GM12878 (cell line): ENCODE data around the gene ITIH5. TPM values are rescaled to one million over a fixed set of nuclear protein-coding genes. Genes with fewer than 3 reads are reported as not detected.

Experiments used
- ATAC-seq: fragments of 200-7000 bp; cut with Tn5 transposase; 3 replicates; pipeline ENCODE4 v1.9.1; 2020; ENCODE audit warnings: mild to moderate bottlenecking, moderate library complexity
- BruUV-seq: library from RNA; stranded (reverse); fragments of 400-500 nt; replicated peaks from 2 replicates; lab custom pipeline; 2021; lab: Mats Ljungman, UMichigan
- CTCF ChIA-PET: fragments of 300-600 bp; sonication (Branson Sonifier 250); formaldehyde crosslinking; extraction: SDS; loops from one replicate; lab custom pipeline; 2021; ENCODE audit warnings: inconsistent platforms; lab: Yijun Ruan, JAX
- POLR2A ChIA-PET: fragments of 350-600 bp; formaldehyde crosslinking; extraction: SDS; loops from one replicate; lab custom pipeline; 2021; ENCODE audit warnings: inconsistent platforms; lab: Charles Lee
- RAD21 ChIA-PET: fragments of 300-600 bp; sonication (Branson Sonifier 250); formaldehyde crosslinking; loops from one replicate; lab custom pipeline; 2023; ENCODE audit warnings: antibody characterized with exemption; ENCODE audit not compliant: unreplicated experiment; lab: Charles Lee
- SMC1A ChIA-PET: fragments of 300-600 bp; sonication (Branson Sonifier 250); formaldehyde crosslinking; loops from one replicate; lab custom pipeline; 2023; ENCODE audit not compliant: unreplicated experiment, uncharacterized antibody; lab: Charles Lee
- DNase-seq: peaks from one replicate; pipeline ENCODE4 v3.0.0-alpha.2; 2011; ENCODE audit warnings: low read depth, low spot score
- FAIRE-seq: peaks from 3 replicates; lab custom pipeline; 2011; peaks lifted over from hg19 to GRCh38; lab: Jason Lieb, UNC
- H2AFZ ChIP-seq: 2 replicates; pipeline ENCODE4 v1.6.0; 2011; ENCODE audit warnings: low read depth, low read length, control low read depth; ENCODE audit not compliant: control insufficient read depth
- H3K27ac ChIP-seq: 2 replicates; pipeline ENCODE4 v1.5.1; 2011; ENCODE audit warnings: control low read depth; ENCODE audit not compliant: control insufficient read depth, insufficient read depth
- H3K27me3 ChIP-seq, 2 experiments: replicated peaks in 1 of 2; 2 replicates each; pipeline versions ENCODE4 v1.6.0 to v1.6.1; 2011; ENCODE audit warnings: low read length in 1 of 2; ENCODE audit not compliant: control insufficient read depth in 2 of 2, insufficient read depth in 2 of 2
- H3K36me3 ChIP-seq, 2 experiments: 2 replicates each; pipeline ENCODE4 v1.5.1; 2011; ENCODE audit warnings: low read length in 1 of 2; ENCODE audit not compliant: control insufficient read depth in 2 of 2, insufficient read depth in 2 of 2
- H3K4me1 ChIP-seq: 2 replicates; pipeline ENCODE4 v1.6.1; 2011; ENCODE audit warnings: mild to moderate bottlenecking, low read length, moderate library complexity, mixed read lengths; ENCODE audit not compliant: control insufficient read depth, insufficient read depth
- H3K4me2 ChIP-seq: 2 replicates; pipeline ENCODE4 v1.6.0; 2011; ENCODE audit warnings: control low read depth; ENCODE audit not compliant: control insufficient read depth, insufficient read depth
- H3K4me3 ChIP-seq: fragments of 200-600 bp; sonication (generic); 2 replicates; pipeline ENCODE4 v1.5.1; 2016
- H3K79me2 ChIP-seq: 2 replicates; pipeline ENCODE4 v1.6.0; 2011; ENCODE audit warnings: low read length; ENCODE audit not compliant: control insufficient read depth, insufficient read depth
- H3K9ac ChIP-seq: 2 replicates; pipeline ENCODE4 v1.8.0; 2011; ENCODE audit warnings: low read length, control low read depth, mixed read lengths; ENCODE audit not compliant: control insufficient read depth, insufficient read depth
- H3K9me3 ChIP-seq: replicated peaks from 3 replicates; pipeline ENCODE4 v1.5.1; 2011; ENCODE audit warnings: mild to moderate bottlenecking, low read length; ENCODE audit not compliant: control insufficient read depth, insufficient read depth
- H4K20me1 ChIP-seq: 2 replicates; pipeline ENCODE4 v1.6.0; 2011; ENCODE audit not compliant: control insufficient read depth, insufficient read depth
- BHLHE40 ChIP-seq, 2 experiments: fragments of 450-650 bp in 1 of 2; IDR thresholded peaks; 2 replicates each; pipeline ENCODE4 v1.6.1; 2011 to 2017; ENCODE audit warnings: low read depth in 2 of 2, borderline replicate concordance in 1 of 2, improper control_type of control experiment in 1 of 2, low read length in 1 of 2, mild to moderate bottlenecking in 1 of 2
- CBX3 ChIP-seq: fragments of 200-600 bp; sonication (generic); IDR thresholded peaks from 2 replicates; pipeline ENCODE4 v1.6.1; 2016; ENCODE audit warnings: low read depth, borderline replicate concordance
- CBX5 ChIP-seq: sonication (generic); IDR thresholded peaks from 2 replicates; pipeline ENCODE4 v1.6.1; 2016; ENCODE audit warnings: low read depth, moderate library complexity, mild to moderate bottlenecking, inconsistent platforms
- EGR1 ChIP-seq, 2 experiments: IDR thresholded peaks; 1 replicate in 1 of 2; 2 replicates in 1 of 2; pipeline ENCODE4 v1.6.1; 2011 to 2012; ENCODE audit warnings: low read depth in 2 of 2, low read length in 2 of 2, borderline replicate concordance in 1 of 2, mild to moderate bottlenecking in 1 of 2, moderate library complexity in 1 of 2
- EP300 ChIP-seq, 2 experiments: fragments of 150-350 bp in 1 of 2; IDR thresholded peaks; 2 replicates each; pipeline ENCODE4 v1.6.1; 2011 to 2012; ENCODE audit warnings: low read depth in 2 of 2, low read length in 2 of 2, borderline replicate concordance in 1 of 2, improper control_type of control experiment in 1 of 2, inconsistent platforms in 1 of 2; ENCODE audit not compliant: control insufficient read depth in 1 of 2
- ESRRA ChIP-seq: IDR thresholded peaks from 2 replicates; pipeline ENCODE4 v1.6.1; 2012; ENCODE audit warnings: mild to moderate bottlenecking, low read length, improper control_type of control experiment
- GABPA ChIP-seq: IDR thresholded peaks from 2 replicates; pipeline ENCODE4 v1.6.1; 2014; ENCODE audit warnings: antibody characterized with exemption, low read depth, mild to moderate bottlenecking, inconsistent platforms
- HCFC1 ChIP-seq: fragments of 150-350 bp; IDR thresholded peaks from 2 replicates; pipeline ENCODE4 v1.6.1; 2014; ENCODE audit warnings: low read length
- HDAC6 ChIP-seq: fragments of 200-600 bp; sonication (generic); IDR thresholded peaks from one replicate; pipeline ENCODE4 v1.8.0; 2017; ENCODE audit warnings: antibody characterized with exemption; ENCODE audit not compliant: unreplicated experiment
- MYC ChIP-seq: IDR thresholded peaks from 2 replicates; pipeline ENCODE4 v1.6.1; 2011; ENCODE audit warnings: mild to moderate bottlenecking, low read length, moderate library complexity, inconsistent platforms; ENCODE audit not compliant: insufficient read depth, insufficient replicate concordance, insufficient read length, severe bottlenecking
- RCOR1 ChIP-seq: conservative IDR thresholded peaks from 2 replicates; pipeline ENCODE4 v1.6.1; 2012; ENCODE audit warnings: low read depth, low read length, improper control_type of control experiment
- SUZ12 ChIP-seq: fragments of 200-600 bp; sonication (generic); IDR thresholded peaks from one replicate; pipeline ENCODE4 v1.6.1; 2018; ENCODE audit warnings: antibody characterized with exemption, mild to moderate bottlenecking; ENCODE audit not compliant: unreplicated experiment
- ZNF622 ChIP-seq: fragments of 450-650 bp; IDR thresholded peaks from 2 replicates; pipeline ENCODE4 v1.6.1; 2017; ENCODE audit warnings: mild to moderate bottlenecking, inconsistent platforms
- WGBS: methylation state at CpG from one replicate; pipeline ENCODE4 v1.1.6; 2016; ENCODE audit warnings: low lambda C conversion rate; ENCODE audit not compliant: insufficient replicate concordance, insufficient coverage; ENCODE audit errors: missing lambda C conversion rate; 5-methylcytosine and 5-hydroxymethylcytosine counted together
- in situ Hi-C: fragments of 300-500 bp; cut with MboI; formaldehyde crosslinking; loops from 9 replicates; pipeline ENCODE4 v1.14.3; 2018; ENCODE audit warnings: mixed read lengths
- intact Hi-C: fragments of 100-400 bp; cut with micrococcal nuclease; formaldehyde crosslinking; loops from one replicate; pipeline ENCODE4 v1.14.2; 2022; ENCODE audit not compliant: unreplicated experiment
- polyA plus RNA-seq, 11 experiments: library from polyadenylated mRNA; depleted of rRNA in 4 of 11; unstranded in 6 of 11; stranded (reverse) in 5 of 11; fragments of >200 nt; fragmentation: Nextera tagmentation in 4 of 11; fragmentation: Illumina TruSeq in 1 of 11; extraction: Ambion mirVana in 4 of 11; extraction: Trizol in 1 of 11; gene quantifications; 1 replicate in 1 of 11; 2 replicates in 10 of 11; pipeline versions ENCODE4 v1.2.1 to v1.2.3, GENCODE V29; 2011 to 2016; ENCODE audit warnings: inconsistent platforms in 2 of 11, missing spikeins in 2 of 11, low read depth in 1 of 11
- total RNA-seq, 4 experiments: library from RNA; depleted of rRNA in 3 of 4; stranded (reverse); fragments of >200 nt in 3 of 4; fragmentation: Illumina TruSeq in 1 of 4; extraction: Trizol in 1 of 4; gene quantifications; 2 replicates each; pipeline versions ENCODE4 v1.2.1 to v1.2.3, GENCODE V29; 2013 to 2021
- TF ChIP-seq, protein P1 (sequence below): IDR thresholded peaks from 2 replicates; pipeline ENCODE4 v1.6.1; 2011; ENCODE audit warnings: borderline replicate concordance, low read depth, mild to moderate bottlenecking, moderate library complexity, low read length; ENCODE audit not compliant: insufficient read depth, poor library complexity, severe bottlenecking

Gene ITIH5
- total and polyA plus RNA-seq, 10 of the 15 experiments (the other 5 are each of a cell fraction or from before 2014, with no cell fraction given): 0.14 to 0.43 (median 0.21) TPM; not detected in 7

DNA sequence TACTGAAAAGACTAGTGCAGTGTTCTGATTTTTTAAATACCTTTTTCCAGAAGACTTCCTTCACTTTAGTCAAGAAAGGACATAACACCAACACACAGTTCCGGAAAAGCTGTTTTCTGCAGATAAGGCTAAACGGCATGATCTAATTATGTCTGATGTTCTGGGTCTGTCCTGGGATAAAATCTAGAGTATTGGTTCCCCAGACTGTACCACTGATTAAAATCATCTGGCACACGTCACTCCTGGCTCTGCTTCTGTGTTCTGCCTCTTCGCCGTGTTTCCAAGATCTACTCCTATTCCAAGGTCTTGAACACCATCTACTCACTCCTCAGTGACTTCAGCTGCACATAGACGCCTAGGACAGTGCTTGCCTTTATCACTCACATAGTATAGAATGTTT lies 155.2 kb downstream of the ITIH5 start:
- Histone ChIP-seq H3K4me1 (peaks cover 12% of the 10 kb centered on the region), H4K20me1 (no peaks in the 10 kb centered on the region), H3K79me2 (no peaks in the 10 kb centered on the region), H3K9me3 (peaks cover 9% of the 10 kb centered on the region; the same call in 2 of the 3 replicates), H3K9ac (no peak overlapping the region), H3K27me3 (no peaks in the 10 kb centered on the region), H3K27ac (no peak overlapping the region), H3K36me3 (no peaks in the 10 kb centered on the region), H3K4me3 (no peak overlapping the region), H2AFZ (no peak overlapping the region), H3K4me2 (no peak overlapping the region)
- no peak for ATAC-seq
- FAIRE-seq: no peak
- WGBS: 97% methylated on average over 6 of the region's 6 CpGs
- TF ChIP-seq ESRRA (no peak), BHLHE40 (IDR thresholded peaks at IDR 0.05; ENCODE audit: borderline replicate concordance in 1 of 2, low read depth in 2 of 2, low read length in 1 of 2) (no peak), CBX5 (no peak), GABPA (no peak), EP300 (IDR thresholded peaks at IDR 0.05; ENCODE audit: borderline replicate concordance in 1 of 2, control insufficient read depth in 1 of 2, low read depth in 2 of 2, low read length in 2 of 2) (no peak), HCFC1 (no peak), RCOR1 (no peak), HDAC6 (no peak), CBX3 (no peak), ZNF622 (no peak), EGR1 (IDR thresholded peaks at IDR 0.05; ENCODE audit: borderline replicate concordance in 1 of 2, low read depth in 2 of 2, low read length in 2 of 2) (no peak), SUZ12 (no peak), MYC (no peak)
- TF ChIP-seq, protein P1, sequence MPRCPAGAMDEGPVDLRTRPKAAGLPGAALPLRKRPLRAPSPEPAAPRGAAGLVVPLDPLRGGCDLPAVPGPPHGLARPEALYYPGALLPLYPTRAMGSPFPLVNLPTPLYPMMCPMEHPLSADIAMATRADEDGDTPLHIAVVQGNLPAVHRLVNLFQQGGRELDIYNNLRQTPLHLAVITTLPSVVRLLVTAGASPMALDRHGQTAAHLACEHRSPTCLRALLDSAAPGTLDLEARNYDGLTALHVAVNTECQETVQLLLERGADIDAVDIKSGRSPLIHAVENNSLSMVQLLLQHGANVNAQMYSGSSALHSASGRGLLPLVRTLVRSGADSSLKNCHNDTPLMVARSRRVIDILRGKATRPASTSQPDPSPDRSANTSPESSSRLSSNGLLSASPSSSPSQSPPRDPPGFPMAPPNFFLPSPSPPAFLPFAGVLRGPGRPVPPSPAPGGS: no peak
- SMC1A ChIA-PET: interaction anchor here (1.2 to 3.7 kb wide), 2 partner anchors 13 to 18 kb away, joined by 3 to 11 read pairs; no protein-coding TSS in a partner anchor
- in situ Hi-C loops: no loop called here
- BruUV-seq: no TSS peak
- CTCF ChIA-PET: no interaction called here
- DNase-seq: no peak
- RAD21 ChIA-PET: no interaction called here
- intact Hi-C loops: no loop called here
- POLR2A ChIA-PET: no interaction called here

Other genes starting within 250 kb of the ITIH5 start
- gene ITIH2, start 36.4 kb upstream of the ITIH5 start, total RNA-seq (2014; rRNA removed): not detected in 2 replicates
- not detected in 2 replicates for gene ITIH2, start 36.4 kb upstream of the ITIH5 start, total RNA-seq (2014; rRNA removed; fragmentation: Illumina TruSeq; extraction: Trizol)
- 0.72 and 0.93 TPM in 2 replicates for gene ITIH2, start 36.4 kb upstream of the ITIH5 start, total RNA-seq (2021)
- 0.53 and 0.65 TPM in 2 replicates for gene ITIH2, start 36.4 kb upstream of the ITIH5 start, polyA plus RNA-seq (2011; rRNA removed)
- gene ITIH2, start 36.4 kb upstream of the ITIH5 start, polyA plus RNA-seq (2014; fragmentation: Illumina TruSeq; extraction: Trizol): not detected in 2 replicates
- gene ITIH2, start 36.4 kb upstream of the ITIH5 start, polyA plus RNA-seq (2014; fragmentation: Nextera tagmentation; extraction: Ambion mirVana): not detected
- not detected in 2 replicates for gene ITIH2, start 36.4 kb upstream of the ITIH5 start, polyA plus RNA-seq (2014; rRNA removed)
- gene ITIH2, start 36.4 kb upstream of the ITIH5 start, polyA plus RNA-seq (2016; fragmentation: Nextera tagmentation; extraction: Ambion mirVana): under 1 TPM in 1 of 2 experiments, not detected in 1; 0.05 TPM
- gene KIN, start 121.0 kb upstream of the ITIH5 start, total RNA-seq (2014; rRNA removed): 6.9 and 10.0 TPM in 2 replicates
- 11.1 and 11.2 TPM in 2 replicates for gene KIN, start 121.0 kb upstream of the ITIH5 start, total RNA-seq (2014; rRNA removed; fragmentation: Illumina TruSeq; extraction: Trizol)
- 6.8 and 8.3 TPM in 2 replicates for gene KIN, start 121.0 kb upstream of the ITIH5 start, total RNA-seq (2021)
- gene KIN, start 121.0 kb upstream of the ITIH5 start, polyA plus RNA-seq (2011; rRNA removed): 11.8 and 25.0 TPM in 2 replicates
- 10.8 and 11.1 TPM in 2 replicates for gene KIN, start 121.0 kb upstream of the ITIH5 start, polyA plus RNA-seq (2014; fragmentation: Illumina TruSeq; extraction: Trizol)
- 10 to 100 TPM; 24.4 to 33.2 TPM for gene KIN, start 121.0 kb upstream of the ITIH5 start, polyA plus RNA-seq (2014; fragmentation: Nextera tagmentation; extraction: Ambion mirVana)
- gene KIN, start 121.0 kb upstream of the ITIH5 start, polyA plus RNA-seq (2014; rRNA removed): 9.2 and 9.4 TPM in 2 replicates
- gene KIN, start 121.0 kb upstream of the ITIH5 start, polyA plus RNA-seq (2016; fragmentation: Nextera tagmentation; extraction: Ambion mirVana): 10 to 100 TPM; 11.5 to 14.7 TPM
- gene ATP5F1C, start 121.2 kb upstream of the ITIH5 start, total RNA-seq (2014; rRNA removed): 307 and 361 TPM in 2 replicates
- gene ATP5F1C, start 121.2 kb upstream of the ITIH5 start, total RNA-seq (2014; rRNA removed; fragmentation: Illumina TruSeq; extraction: Trizol): 346 and 348 TPM in 2 replicates
- gene ATP5F1C, start 121.2 kb upstream of the ITIH5 start, total RNA-seq (2021): 319 TPM in 2 replicates
- gene ATP5F1C, start 121.2 kb upstream of the ITIH5 start, polyA plus RNA-seq (2011; rRNA removed): 646 and 754 TPM in 2 replicates
- gene ATP5F1C, start 121.2 kb upstream of the ITIH5 start, polyA plus RNA-seq (2014; fragmentation: Illumina TruSeq; extraction: Trizol): 384 and 435 TPM in 2 replicates
- 100 to 1,000 TPM; 803 to 978 TPM for gene ATP5F1C, start 121.2 kb upstream of the ITIH5 start, polyA plus RNA-seq (2014; fragmentation: Nextera tagmentation; extraction: Ambion mirVana)
- gene ATP5F1C, start 121.2 kb upstream of the ITIH5 start, polyA plus RNA-seq (2014; rRNA removed): 297 and 388 TPM in 2 replicates
- 100 to 1,000 TPM; 519 to 547 TPM for gene ATP5F1C, start 121.2 kb upstream of the ITIH5 start, polyA plus RNA-seq (2016; fragmentation: Nextera tagmentation; extraction: Ambion mirVana)
- gene TAF3, start 151.5 kb upstream of the ITIH5 start, total RNA-seq (2014; rRNA removed): 2.6 and 2.7 TPM in 2 replicates
- gene TAF3, start 151.5 kb upstream of the ITIH5 start, total RNA-seq (2014; rRNA removed; fragmentation: Illumina TruSeq; extraction: Trizol): 3.5 and 3.7 TPM in 2 replicates
- 8.1 and 8.7 TPM in 2 replicates for gene TAF3, start 151.5 kb upstream of the ITIH5 start, total RNA-seq (2021)
- gene TAF3, start 151.5 kb upstream of the ITIH5 start, polyA plus RNA-seq (2011; rRNA removed): 2.5 and 3.1 TPM in 2 replicates
- gene TAF3, start 151.5 kb upstream of the ITIH5 start, polyA plus RNA-seq (2014; fragmentation: Illumina TruSeq; extraction: Trizol): 8.2 and 9.7 TPM in 2 replicates
- 1 to 10 TPM; 2.0 to 3.0 TPM for gene TAF3, start 151.5 kb upstream of the ITIH5 start, polyA plus RNA-seq (2014; fragmentation: Nextera tagmentation; extraction: Ambion mirVana)
- 3.8 and 3.9 TPM in 2 replicates for gene TAF3, start 151.5 kb upstream of the ITIH5 start, polyA plus RNA-seq (2014; rRNA removed)
- gene TAF3, start 151.5 kb upstream of the ITIH5 start, polyA plus RNA-seq (2016; fragmentation: Nextera tagmentation; extraction: Ambion mirVana): 10 to 100 TPM in 1 of 2 experiments, 1 to 10 TPM in 1; 9.8 to 10.1 TPM